Duodenal mucosa (tissue), 2 donors: Measurements from ENCODE around the gene PRRX2.
"Not testable (repeated sequence)": the region's sequence is repeated elsewhere in the genome, so short reads cannot be mapped to it uniquely, and the experiment has no call there.

Source experiments
- H3K27ac ChIP-seq: one replicate; pipeline ENCODE4 v1.7.0; 2013; ENCODE audit warnings: low read depth, low read length
- H3K27me3 ChIP-seq, 2 donors: one replicate each; pipeline ENCODE4 v1.7.0; 2013; ENCODE audit warnings: low read length in 2 of 2, control low read depth in 1 of 2; ENCODE audit not compliant: insufficient read depth in 2 of 2, control insufficient read depth in 1 of 2
- H3K36me3 ChIP-seq, 2 donors: one replicate each; pipeline ENCODE4 v1.7.0; 2013; ENCODE audit warnings: low read length in 2 of 2, control low read depth in 1 of 2; ENCODE audit not compliant: insufficient read depth in 2 of 2, control insufficient read depth in 1 of 2
- H3K4me1 ChIP-seq, 2 donors: one replicate each; pipeline ENCODE4 v1.7.0; 2013; ENCODE audit warnings: low read length in 2 of 2, control low read depth in 1 of 2; ENCODE audit not compliant: insufficient read depth in 2 of 2, control insufficient read depth in 1 of 2
- H3K4me3 ChIP-seq, 2 donors: one replicate each; pipeline ENCODE4 v1.7.0; 2013; ENCODE audit warnings: low read length in 2 of 2, low read depth in 1 of 2
- H3K9ac ChIP-seq, 2 donors: one replicate each; pipeline ENCODE4 v1.7.0; 2013; ENCODE audit warnings: low read length in 2 of 2, low read depth in 1 of 2
- H3K9me3 ChIP-seq, 2 donors: one replicate each; pipeline ENCODE4 v1.7.0; 2013; ENCODE audit warnings: low read length in 2 of 2, control low read depth in 1 of 2; ENCODE audit not compliant: control insufficient read depth in 1 of 2

PRRX2 gene

GRCh38 chr9:129752900-129753729 is 87.7 kb downstream of the PRRX2 start, which contains the start of gene PTGES:
PTGES (minus strand) TSS chr9:129753042; CDS start chr9:129753012, 30 bp downstream.
- Histone ChIP-seq H3K9ac (peak within 1 kb of the TSS in 1 of 2 donors; percentile 25), H3K4me3 (peak within 1 kb of the TSS; percentile 34 to 60), H3K36me3 (no peaks in the 10 kb centered on the region), H3K9me3 (no peaks in the 10 kb centered on the region), H3K27ac (no peak within 1 kb of the TSS), H3K27me3 (peaks cover 10 to 15% of the 10 kb centered on the region in 2 donors), H3K4me1 (peaks cover 0 to 12% of the 10 kb centered on the region in 2 donors)

GRCh38 chr9:129755151-129755550 is 89.7 kb downstream of the PRRX2 start:
- H3K36me3 ChIP-seq, result no peaks in the 10 kb centered on the region
- peaks cover 0 to 12% of the 10 kb centered on the region in 2 donors for H3K4me1 ChIP-seq
- H3K9me3 ChIP-seq, result no peaks in the 10 kb centered on the region

GRCh38 chr9:129756191-129756590 is 90.7 kb downstream of the PRRX2 start:
- peaks cover 0 to 12% of the 10 kb centered on the region in 2 donors for H3K4me1 ChIP-seq
- peaks cover 10 to 15% of the 10 kb centered on the region in 2 donors for H3K27me3 ChIP-seq
- H3K27ac ChIP-seq, result no peak overlapping the region
- H3K4me3 ChIP-seq, result no peak overlapping the region
- H3K9ac ChIP-seq, result no peak overlapping the region
- no peaks in the 10 kb centered on the region for H3K9me3 ChIP-seq
- H3K36me3 ChIP-seq, result no peaks in the 10 kb centered on the region

More at GRCh38 chr9:129755151-129755550, 89.7 kb downstream of the PRRX2 start:
- Histone ChIP-seq H3K27me3 (peaks cover 10 to 15% of the 10 kb centered on the region in 2 donors), H3K9ac (no peak overlapping the region), H3K27ac (no peak overlapping the region), H3K4me3 (no peak overlapping the region)

- no peak overlapping the region for H3K9ac ChIP-seq
- H3K27me3 ChIP-seq, result peaks cover 9 to 10% of the 10 kb centered on the region in 2 donors
- peaks cover 0 to 10% of the 10 kb centered on the region in 2 donors for H3K4me1 ChIP-seq
- H3K27ac ChIP-seq, result no peak overlapping the region
- no peaks in the 10 kb centered on the region for H3K9me3 ChIP-seq
- H3K36me3 ChIP-seq, result no peaks in the 10 kb centered on the region
- no peak overlapping the region for H3K4me3 ChIP-seq
These were observed 91.6 kb downstream of the PRRX2 start for GRCh38 chr9:129757045-129757444.

GRCh38 chr9:129759319-129759718 is 93.9 kb downstream of the PRRX2 start:
- Histone ChIP-seq H3K4me1 (peaks cover 0 to 4% of the 10 kb centered on the region in 2 donors), H3K9ac (no peak overlapping the region), H3K9me3 (no peaks in the 10 kb centered on the region), H3K27ac (no peak overlapping the region), H3K27me3 (no peaks in the 10 kb centered on the region), H3K36me3 (no peaks in the 10 kb centered on the region), H3K4me3 (no peak overlapping the region)

- H3K27ac ChIP-seq, result no peak overlapping the region
- H3K9me3 ChIP-seq, result no peaks in the 10 kb centered on the region
- no peak overlapping the region for H3K9ac ChIP-seq
- H3K4me1 ChIP-seq, result peaks cover 0 to 4% of the 10 kb centered on the region in 2 donors
- no peaks in the 10 kb centered on the region for H3K36me3 ChIP-seq
- no peaks in the 10 kb centered on the region for H3K27me3 ChIP-seq
- H3K4me3 ChIP-seq, result no peak overlapping the region
These were observed 94.5 kb downstream of the PRRX2 start for GRCh38 chr9:129759804-129760502.

GRCh38 chr9:129760784-129761183 is 95.3 kb downstream of the PRRX2 start:
- H3K9ac ChIP-seq, H3K4me1 ChIP-seq, H3K4me3 ChIP-seq, H3K27me3 ChIP-seq, H3K36me3 ChIP-seq, H3K9me3 ChIP-seq, H3K27ac ChIP-seq: not testable (repeated sequence)

- no peaks in the 10 kb centered on the region for H3K27me3 ChIP-seq
- H3K4me3 ChIP-seq, result no peak overlapping the region
- H3K36me3 ChIP-seq, result no peaks in the 10 kb centered on the region
- peak overlapping the region; percentile 30 for H3K27ac ChIP-seq
- H3K9me3 ChIP-seq, result no peaks in the 10 kb centered on the region
- H3K4me1 ChIP-seq, result peaks cover 0 to 4% of the 10 kb centered on the region in 2 donors
- H3K9ac ChIP-seq, result no peak overlapping the region
These were observed 96.0 kb downstream of the PRRX2 start for GRCh38 chr9:129761293-129761900.

GRCh38 chr9:129761901-129762369 is 96.5 kb downstream of the PRRX2 start:
- H3K27ac ChIP-seq, result peak overlapping the region; percentile 30

More at GRCh38 chr9:129761901-129762369, 96.5 kb downstream of the PRRX2 start:
- Histone ChIP-seq H3K27me3 (no peaks in the 10 kb centered on the region), H3K36me3 (no peaks in the 10 kb centered on the region), H3K4me3 (no peak overlapping the region), H3K9ac (no peak overlapping the region), H3K4me1 (peaks cover 0 to 4% of the 10 kb centered on the region in 2 donors), H3K9me3 (no peaks in the 10 kb centered on the region)
